Islet precursor cell (in vitro differentiated cells): Measurements from ENCODE around the gene PSMD5.
A peak's percentile ranks its signal among the peaks of the same experiment; 100 is the strongest.

Experiments
- DNase-seq: peaks from one replicate; pipeline ENCODE4 v3.0.0-alpha.2; 2018

The PSMD5 gene

DNA sequence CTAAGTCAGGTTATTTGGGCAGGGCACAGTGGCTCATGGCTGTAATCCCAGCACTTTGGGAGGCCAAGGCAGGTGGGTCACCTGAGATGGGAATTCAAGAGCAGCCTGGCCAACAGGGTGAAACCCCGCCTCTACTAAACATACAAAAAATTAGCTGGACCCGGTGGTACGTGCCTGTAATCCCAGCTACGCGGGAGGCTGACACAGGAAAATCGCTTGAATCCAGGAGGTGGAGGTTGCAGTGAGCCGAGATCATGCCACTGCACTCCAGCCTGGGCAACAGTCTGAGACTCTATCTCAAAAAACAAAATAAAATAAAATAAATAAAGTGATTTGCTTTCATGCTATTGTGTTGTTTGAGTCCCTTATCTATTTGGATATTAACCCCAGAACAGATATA is 41.3 kb downstream of the PSMD5 start:
- DNase-seq: no peak

- peak; percentile 97 for DNase-seq
These were observed 49.6 kb downstream of the PSMD5 start, which contains the start of gene FBXW2 for GRCh38 chr9:120792898-120793765. TSS of gene FBXW2 (minus strand) at chr9:120793416. CDS start at chr9:120788258, 5,158 bp downstream.

DNA sequence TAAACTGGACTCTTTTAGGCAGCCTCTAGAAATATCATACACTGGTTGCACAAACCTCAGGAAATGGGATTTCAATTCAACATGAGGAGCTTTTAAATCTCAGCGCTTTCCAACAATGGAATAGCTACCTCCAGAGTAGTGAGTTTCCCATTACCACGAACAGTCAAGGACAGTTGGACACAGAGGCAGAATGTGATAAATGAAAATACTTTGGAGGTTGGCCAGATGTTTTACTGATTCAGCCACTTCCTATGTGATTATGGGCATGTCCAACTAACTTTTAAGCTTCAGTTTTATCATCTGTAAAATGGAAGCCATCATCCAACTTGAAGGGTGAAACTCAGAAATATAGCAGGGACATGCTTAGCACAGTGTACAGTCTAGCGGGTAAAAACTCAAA is 51.6 kb downstream of the PSMD5 start:
- no peak for DNase-seq

DNA sequence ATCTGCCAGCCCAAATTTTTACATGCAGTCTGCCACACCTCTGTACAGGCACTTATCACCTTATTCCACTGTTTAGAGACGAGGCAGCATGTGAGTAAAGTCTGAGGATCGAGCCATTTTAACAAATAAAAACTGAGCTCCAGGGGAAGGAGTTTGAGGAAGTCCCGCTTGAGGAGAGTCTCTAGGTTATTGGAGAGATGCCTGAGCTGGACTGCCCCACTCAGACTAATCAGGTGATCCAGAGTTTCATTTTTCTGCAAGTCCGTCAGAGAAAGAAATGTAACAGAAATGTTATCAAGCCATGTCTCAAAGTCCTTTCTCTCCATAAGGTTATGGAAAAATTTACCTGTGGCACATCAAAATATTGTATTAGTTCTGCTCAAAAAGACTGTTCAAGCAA is 54.8 kb downstream of the PSMD5 start:
- no peak for DNase-seq

- DNase-seq: no peak
These were observed 59.1 kb downstream of the PSMD5 start for GRCh38 chr9:120783602-120784047.

DNA sequence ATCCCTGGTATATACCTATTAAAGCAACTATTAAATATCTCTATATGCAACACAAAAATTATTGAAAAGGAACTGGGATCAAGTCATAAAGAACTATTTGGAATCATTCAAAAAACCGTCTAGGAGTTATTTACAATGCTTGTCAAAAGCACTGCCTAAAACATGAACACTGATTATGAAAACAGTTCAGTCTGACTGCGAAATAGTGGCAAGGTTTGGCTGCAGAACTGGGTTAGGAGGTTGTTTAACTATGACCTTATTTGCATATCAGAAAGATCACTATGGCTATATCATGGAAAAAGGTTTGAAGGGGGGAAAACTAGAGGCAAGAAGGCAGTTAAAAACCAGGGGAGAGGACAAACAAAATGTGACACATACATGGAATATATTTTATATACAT is 61.5 kb downstream of the PSMD5 start:
- no peak for DNase-seq

DNA sequence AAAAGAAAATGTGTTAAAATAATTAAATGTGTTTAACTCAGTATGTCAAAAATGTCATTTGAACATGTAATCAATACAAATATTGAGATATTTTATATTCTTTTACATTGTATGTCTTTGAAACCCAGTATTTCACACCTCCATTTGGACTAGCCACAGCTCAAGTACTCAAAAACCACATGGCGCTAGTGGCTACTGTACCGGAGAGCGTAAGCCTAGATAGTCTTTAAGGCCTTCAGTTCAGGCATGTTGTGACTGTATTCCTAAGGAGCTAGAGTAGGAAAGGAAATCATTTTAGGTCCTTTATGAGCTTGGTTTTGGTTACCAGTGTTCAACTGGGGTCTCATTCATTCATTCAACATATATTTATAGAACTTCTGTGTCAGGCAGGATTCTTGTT is 62.4 kb downstream of the PSMD5 start:
- DNase-seq: no peak

GRCh38 chr9:120779227-120779626 is 63.5 kb downstream of the PSMD5 start:
- no peak for DNase-seq

DNA sequence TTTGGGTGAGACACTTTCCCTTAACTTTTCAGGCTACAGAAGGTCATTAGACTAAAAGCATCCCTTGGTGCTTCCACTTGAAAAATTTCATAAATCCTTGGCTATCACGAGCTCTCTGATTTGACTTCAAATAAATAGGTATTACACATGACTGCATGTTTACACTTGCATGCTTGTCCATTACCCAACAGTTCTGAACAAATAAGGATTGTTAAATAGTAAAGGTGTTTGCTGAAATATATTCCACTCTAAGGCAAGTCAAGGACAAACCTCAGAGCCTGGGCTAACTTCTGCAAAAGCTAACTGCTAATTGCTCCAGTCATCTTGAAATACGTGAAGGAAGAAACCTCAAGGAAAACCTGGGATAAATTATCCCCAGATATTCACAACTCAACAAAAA is 64.0 kb downstream of the PSMD5 start:
- no peak for DNase-seq

DNA sequence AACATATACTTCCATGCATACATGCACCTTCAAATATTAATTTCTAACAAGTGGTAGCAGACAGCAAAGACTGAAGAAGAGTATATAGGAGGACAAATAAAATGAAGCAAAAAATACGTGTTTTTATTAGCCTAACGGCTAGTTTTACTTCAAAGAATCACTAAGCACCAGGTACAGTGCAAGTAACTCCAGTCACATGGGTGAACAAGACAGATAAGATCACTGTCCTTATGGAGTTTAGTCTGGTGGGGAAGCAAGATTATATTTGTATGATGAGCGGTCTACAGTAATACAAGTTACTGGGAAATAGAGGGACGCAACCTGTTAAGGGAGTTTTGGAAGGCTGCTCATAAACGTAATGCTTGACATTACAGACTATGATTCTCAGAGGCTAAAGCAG is 65.5 kb downstream of the PSMD5 start:
- DNase-seq: no peak

DNA sequence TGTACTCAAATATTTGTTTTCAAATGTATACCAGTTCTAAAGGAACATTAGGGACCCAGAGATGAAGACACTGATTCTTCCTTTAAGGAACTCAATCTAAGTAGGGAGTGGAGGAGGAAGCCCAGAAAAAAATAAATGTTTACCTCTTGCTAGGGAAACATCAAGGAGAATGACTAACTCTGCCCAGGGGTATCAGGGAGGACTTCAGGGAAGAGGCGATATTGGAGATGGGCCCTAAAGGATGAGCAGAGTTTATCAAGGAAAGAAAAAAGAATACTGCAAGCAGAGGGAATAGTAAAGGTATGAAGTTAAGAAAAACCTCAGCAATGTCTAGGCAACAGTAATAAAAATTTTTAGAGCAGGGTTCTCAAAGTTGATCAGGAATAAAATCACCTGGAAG is 65.9 kb downstream of the PSMD5 start:
- no peak for DNase-seq

GRCh38 chr9:120775859-120776258 is 66.9 kb downstream of the PSMD5 start:
- DNase-seq: no peak

- DNase-seq: no peak
These were observed 68.0 kb downstream of the PSMD5 start for GRCh38 chr9:120774719-120775118.

DNA sequence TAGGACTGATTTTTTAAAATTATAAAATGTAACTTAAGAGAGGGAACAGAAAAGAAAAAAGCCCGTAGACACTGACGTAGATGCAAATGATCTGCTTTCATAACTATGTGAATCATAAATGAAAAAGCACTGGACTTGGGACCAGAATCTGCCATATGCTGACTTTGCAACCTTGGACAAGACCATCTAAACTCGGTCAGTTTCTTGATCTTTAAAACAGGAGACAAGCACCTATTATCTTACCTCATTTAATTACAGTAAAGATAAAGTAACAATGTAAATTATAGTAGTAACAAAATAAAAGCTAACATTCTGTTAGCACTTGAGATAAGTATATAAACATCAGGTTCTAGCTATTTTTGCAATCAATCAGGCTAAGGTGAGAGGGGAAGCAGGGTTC is 69.5 kb downstream of the PSMD5 start:
- DNase-seq: no peak

DNA sequence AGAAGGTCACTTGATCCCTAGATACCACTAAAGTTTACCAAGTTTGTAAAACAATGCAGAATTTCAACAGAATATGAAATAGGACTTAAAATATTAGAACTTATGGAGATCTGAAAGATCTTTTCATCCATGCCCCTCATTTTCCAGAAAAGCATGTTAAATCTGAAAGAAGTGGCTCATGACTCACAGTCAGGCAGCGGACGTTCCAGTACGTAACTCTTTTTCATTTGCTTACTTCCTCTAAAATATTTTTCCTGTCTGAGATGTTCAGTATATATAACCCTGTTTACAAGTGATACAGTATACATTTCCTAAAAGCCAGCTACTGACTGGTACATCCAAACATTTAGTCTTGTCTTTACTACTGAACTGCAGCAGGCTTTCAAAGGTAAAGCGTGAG is 71.8 kb downstream of the PSMD5 start:
- DNase-seq: no peak

DNA sequence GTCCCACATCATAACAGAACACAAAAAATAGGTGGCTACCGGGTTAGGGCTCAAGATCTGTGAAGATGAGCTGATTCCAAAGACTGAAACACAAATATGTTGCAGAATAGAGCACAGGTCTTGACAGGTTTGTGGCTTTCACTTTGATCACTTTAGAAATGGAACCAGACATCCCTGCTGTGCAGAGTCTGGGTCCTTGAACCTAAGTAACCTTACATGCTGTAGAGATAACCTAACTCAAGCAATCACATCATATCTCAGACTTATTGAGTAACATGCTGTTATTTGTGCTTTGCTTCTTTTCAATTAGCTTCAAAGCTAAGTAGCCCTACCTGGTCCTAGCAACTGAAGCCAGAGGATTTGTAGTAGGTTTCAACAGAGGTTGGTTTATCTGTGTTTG is 73.8 kb downstream of the PSMD5 start:
- DNase-seq: no peak

GRCh38 chr9:120768247-120768646 is 74.5 kb downstream of the PSMD5 start:
- DNase-seq: no peak

DNA sequence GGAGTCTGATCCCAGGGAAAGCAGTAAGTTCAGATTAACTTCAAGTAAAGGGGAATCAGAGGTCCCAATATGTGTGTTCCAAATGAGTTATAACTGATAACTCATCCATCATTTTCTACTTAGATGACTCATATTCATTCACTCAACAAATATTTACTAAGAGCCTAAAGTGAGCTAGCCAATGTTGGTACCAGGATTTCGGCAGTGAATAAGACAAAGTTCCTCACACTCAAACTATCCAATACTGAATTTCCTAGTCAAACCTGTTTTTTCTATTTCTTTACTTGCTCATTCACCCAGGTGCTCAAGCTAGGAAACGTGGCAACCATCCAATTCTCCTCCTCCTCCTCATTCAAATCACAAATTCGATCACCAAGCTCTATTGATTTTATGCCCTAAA is 75.3 kb downstream of the PSMD5 start:
- no peak for DNase-seq
